GM12878 (cell line): Measurements from ENCODE around the gene DSG1. TPM values are rescaled to one million over a fixed set of nuclear protein-coding genes. Genes with fewer than 3 reads are reported as not detected.

Experiments
- ATAC-seq: fragments of 200-7000 bp; cut with Tn5 transposase; 3 replicates; pipeline ENCODE4 v1.9.1; 2020; ENCODE audit warnings: mild to moderate bottlenecking, moderate library complexity
- BruUV-seq: library from RNA; stranded (reverse); fragments of 400-500 nt; replicated peaks from 2 replicates; lab custom pipeline; 2021; lab: Mats Ljungman, UMichigan
- CTCF ChIA-PET: fragments of 300-600 bp; sonication (Branson Sonifier 250); formaldehyde crosslinking; extraction: SDS; loops from one replicate; lab custom pipeline; 2021; ENCODE audit warnings: inconsistent platforms; lab: Yijun Ruan, JAX
- POLR2A ChIA-PET: fragments of 350-600 bp; formaldehyde crosslinking; extraction: SDS; loops from one replicate; lab custom pipeline; 2021; ENCODE audit warnings: inconsistent platforms; lab: Charles Lee
- RAD21 ChIA-PET: fragments of 300-600 bp; sonication (Branson Sonifier 250); formaldehyde crosslinking; loops from one replicate; lab custom pipeline; 2023; ENCODE audit warnings: antibody characterized with exemption; ENCODE audit not compliant: unreplicated experiment; lab: Charles Lee
- SMC1A ChIA-PET: fragments of 300-600 bp; sonication (Branson Sonifier 250); formaldehyde crosslinking; loops from one replicate; lab custom pipeline; 2023; ENCODE audit not compliant: unreplicated experiment, uncharacterized antibody; lab: Charles Lee
- DNase-seq: peaks from one replicate; pipeline ENCODE4 v3.0.0-alpha.2; 2011; ENCODE audit warnings: low read depth, low spot score
- FAIRE-seq: peaks from 3 replicates; lab custom pipeline; 2011; peaks lifted over from hg19 to GRCh38; lab: Jason Lieb, UNC
- H2AFZ ChIP-seq: 2 replicates; pipeline ENCODE4 v1.6.0; 2011; ENCODE audit warnings: low read depth, low read length, control low read depth; ENCODE audit not compliant: control insufficient read depth
- H3K27ac ChIP-seq: 2 replicates; pipeline ENCODE4 v1.5.1; 2011; ENCODE audit warnings: control low read depth; ENCODE audit not compliant: control insufficient read depth, insufficient read depth
- H3K27me3 ChIP-seq, 2 experiments: replicated peaks in 1 of 2; 2 replicates each; pipeline versions ENCODE4 v1.6.0 to v1.6.1; 2011; ENCODE audit warnings: low read length in 1 of 2; ENCODE audit not compliant: control insufficient read depth in 2 of 2, insufficient read depth in 2 of 2
- H3K36me3 ChIP-seq, 2 experiments: 2 replicates each; pipeline ENCODE4 v1.5.1; 2011; ENCODE audit warnings: low read length in 1 of 2; ENCODE audit not compliant: control insufficient read depth in 2 of 2, insufficient read depth in 2 of 2
- H3K4me1 ChIP-seq: 2 replicates; pipeline ENCODE4 v1.6.1; 2011; ENCODE audit warnings: mild to moderate bottlenecking, low read length, moderate library complexity, mixed read lengths; ENCODE audit not compliant: control insufficient read depth, insufficient read depth
- H3K4me2 ChIP-seq: 2 replicates; pipeline ENCODE4 v1.6.0; 2011; ENCODE audit warnings: control low read depth; ENCODE audit not compliant: control insufficient read depth, insufficient read depth
- H3K4me3 ChIP-seq: fragments of 200-600 bp; sonication (generic); 2 replicates; pipeline ENCODE4 v1.5.1; 2016
- H3K79me2 ChIP-seq: 2 replicates; pipeline ENCODE4 v1.6.0; 2011; ENCODE audit warnings: low read length; ENCODE audit not compliant: control insufficient read depth, insufficient read depth
- H3K9ac ChIP-seq: 2 replicates; pipeline ENCODE4 v1.8.0; 2011; ENCODE audit warnings: low read length, control low read depth, mixed read lengths; ENCODE audit not compliant: control insufficient read depth, insufficient read depth
- H3K9me3 ChIP-seq: replicated peaks from 3 replicates; pipeline ENCODE4 v1.5.1; 2011; ENCODE audit warnings: mild to moderate bottlenecking, low read length; ENCODE audit not compliant: control insufficient read depth, insufficient read depth
- H4K20me1 ChIP-seq: 2 replicates; pipeline ENCODE4 v1.6.0; 2011; ENCODE audit not compliant: control insufficient read depth, insufficient read depth
- EP300 ChIP-seq, 2 experiments: fragments of 150-350 bp in 1 of 2; IDR thresholded peaks; 2 replicates each; pipeline ENCODE4 v1.6.1; 2011 to 2012; ENCODE audit warnings: low read depth in 2 of 2, low read length in 2 of 2, borderline replicate concordance in 1 of 2, improper control_type of control experiment in 1 of 2, inconsistent platforms in 1 of 2; ENCODE audit not compliant: control insufficient read depth in 1 of 2
- KAT2A ChIP-seq: conservative IDR thresholded peaks from 2 replicates; pipeline ENCODE4 v1.6.1; 2011; ENCODE audit warnings: low read depth, low read length; ENCODE audit not compliant: control insufficient read depth
- KLF5 ChIP-seq: fragments of 450-650 bp; IDR thresholded peaks from 2 replicates; pipeline ENCODE4 v1.6.1; 2014; ENCODE audit warnings: mild to moderate bottlenecking; ENCODE audit not compliant: partially characterized antibody
- LARP7 ChIP-seq: fragments of 450-650 bp; IDR thresholded peaks from 2 replicates; pipeline ENCODE4 v1.6.1; 2017; ENCODE audit warnings: mild to moderate bottlenecking
- MEF2A ChIP-seq: IDR thresholded peaks from 2 replicates; pipeline ENCODE4 v1.6.1; 2011; ENCODE audit warnings: low read depth, mild to moderate bottlenecking, low read length, moderate library complexity; ENCODE audit not compliant: insufficient read depth
- MTA2 ChIP-seq: fragments of 450-650 bp; IDR thresholded peaks from 2 replicates; pipeline ENCODE4 v1.6.1; 2016; ENCODE audit warnings: low read depth, mild to moderate bottlenecking, moderate library complexity
- NR2C2 ChIP-seq: IDR thresholded peaks from 2 replicates; pipeline ENCODE4 v1.6.1; 2011; ENCODE audit warnings: borderline replicate concordance, low read depth; ENCODE audit not compliant: control insufficient read depth, insufficient read length
- RAD21 ChIP-seq: IDR thresholded peaks from 2 replicates; pipeline ENCODE4 v1.6.1; 2011; ENCODE audit warnings: mild to moderate bottlenecking, low read depth, low read length, moderate library complexity; ENCODE audit not compliant: insufficient read depth
- RCOR1 ChIP-seq: conservative IDR thresholded peaks from 2 replicates; pipeline ENCODE4 v1.6.1; 2012; ENCODE audit warnings: low read depth, low read length, improper control_type of control experiment
- SUPT20H ChIP-seq: IDR thresholded peaks from 2 replicates; pipeline ENCODE4 v1.6.1; 2011; ENCODE audit warnings: low read depth, mild to moderate bottlenecking, low read length, moderate library complexity, borderline replicate concordance; ENCODE audit not compliant: control insufficient read depth
- WRNIP1 ChIP-seq: IDR thresholded peaks from 2 replicates; pipeline ENCODE4 v1.6.1; 2011; ENCODE audit warnings: low read depth, low read length, improper control_type of control experiment, borderline replicate concordance
- WGBS: methylation state at CpG from one replicate; pipeline ENCODE4 v1.1.6; 2016; ENCODE audit warnings: low lambda C conversion rate; ENCODE audit not compliant: insufficient replicate concordance, insufficient coverage; ENCODE audit errors: missing lambda C conversion rate; 5-methylcytosine and 5-hydroxymethylcytosine counted together
- in situ Hi-C: fragments of 300-500 bp; cut with MboI; formaldehyde crosslinking; loops from 9 replicates; pipeline ENCODE4 v1.14.3; 2018; ENCODE audit warnings: mixed read lengths
- intact Hi-C: fragments of 100-400 bp; cut with micrococcal nuclease; formaldehyde crosslinking; loops from one replicate; pipeline ENCODE4 v1.14.2; 2022; ENCODE audit not compliant: unreplicated experiment
- polyA plus RNA-seq, 11 experiments: library from polyadenylated mRNA; depleted of rRNA in 4 of 11; unstranded in 6 of 11; stranded (reverse) in 5 of 11; fragments of >200 nt; fragmentation: Nextera tagmentation in 4 of 11; fragmentation: Illumina TruSeq in 1 of 11; extraction: Ambion mirVana in 4 of 11; extraction: Trizol in 1 of 11; gene quantifications; 1 replicate in 1 of 11; 2 replicates in 10 of 11; pipeline versions ENCODE4 v1.2.1 to v1.2.3, GENCODE V29; 2011 to 2016; ENCODE audit warnings: inconsistent platforms in 2 of 11, missing spikeins in 2 of 11, low read depth in 1 of 11
- total RNA-seq, 4 experiments: library from RNA; depleted of rRNA in 3 of 4; stranded (reverse); fragments of >200 nt in 3 of 4; fragmentation: Illumina TruSeq in 1 of 4; extraction: Trizol in 1 of 4; gene quantifications; 2 replicates each; pipeline versions ENCODE4 v1.2.1 to v1.2.3, GENCODE V29; 2013 to 2021
- TF ChIP-seq, protein P1 (sequence below): IDR thresholded peaks from 2 replicates; pipeline ENCODE4 v1.6.1; 2012; ENCODE audit warnings: low read depth, low read length, improper control_type of control experiment

Gene DSG1
- total and polyA plus RNA-seq, 10 of the 15 experiments (the other 5 are each of a cell fraction or from before 2014, with no cell fraction given) = 0.10 to 5.0 (median 2.6) TPM

DNA sequence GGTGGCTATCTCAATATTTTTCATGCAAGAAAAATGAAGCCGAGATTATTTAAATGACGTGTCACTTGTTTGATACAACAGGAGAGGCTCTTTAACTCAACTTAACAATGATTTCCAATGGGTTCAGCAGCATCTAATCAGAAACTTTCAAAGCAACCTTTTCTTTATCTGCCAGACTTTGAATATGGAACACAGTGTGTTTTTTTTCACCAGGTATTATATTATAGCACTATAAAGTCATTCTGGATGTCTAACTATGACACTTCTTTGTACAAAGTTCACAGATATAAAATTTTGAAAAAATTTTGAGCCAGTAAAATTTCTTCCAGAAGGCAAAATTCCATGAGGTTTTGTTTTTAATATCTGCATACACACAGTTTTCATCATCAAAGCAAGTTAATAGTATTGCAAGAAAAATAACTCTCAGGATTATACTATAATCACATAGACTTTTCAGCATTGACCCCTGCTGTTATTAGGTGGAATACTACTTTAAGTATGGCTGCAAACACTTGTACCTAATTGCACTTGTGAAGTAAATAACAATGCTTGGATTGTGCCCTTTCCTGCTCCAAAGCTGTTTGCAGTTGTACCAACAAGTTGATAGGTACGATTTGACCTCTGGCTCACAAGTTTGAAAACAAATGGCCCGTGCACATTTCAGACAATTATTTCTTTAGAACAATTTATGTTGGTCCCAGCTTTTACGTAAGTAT, 44.0 kb upstream of the DSG1 start:
- no peak for FAIRE-seq
- Histone ChIP-seq H2AFZ (no peak overlapping the region), H3K4me2 (no peak overlapping the region), H3K79me2 (no peaks in the 10 kb centered on the region), H3K4me3 (no peak overlapping the region), H3K4me1 (peaks cover 1% of the 10 kb centered on the region), H3K27me3 (no peaks in the 10 kb centered on the region), H4K20me1 (no peaks in the 10 kb centered on the region), H3K36me3 (no peaks in the 10 kb centered on the region), H3K9me3 (no peaks in the 10 kb centered on the region; the same call in 2 of the 3 replicates), H3K9ac (no peak overlapping the region), H3K27ac (no peak overlapping the region)
- BruUV-seq = no TSS peak
- no peak for ATAC-seq
- in situ Hi-C loops = no loop called here
- POLR2A ChIA-PET = no interaction called here
- 40% methylated on average over 5 of the region's 5 CpGs for WGBS
- intact Hi-C loops = no loop called here
- CTCF ChIA-PET = no interaction called here
- RAD21 ChIA-PET = no interaction called here
- no peak for DNase-seq
- SMC1A ChIA-PET = interaction anchor here (0.8 kb wide), 1 partner anchor 11 kb away, joined by 3 read pairs; no protein-coding TSS in a partner anchor
- no peak for TF ChIP-seq MTA2
- no peak for TF ChIP-seq WRNIP1
- TF ChIP-seq RAD21 = 0 out of 2 replicates have a peak, but pooled peaks have one; percentile 18
- TF ChIP-seq LARP7 = no peak

DNA sequence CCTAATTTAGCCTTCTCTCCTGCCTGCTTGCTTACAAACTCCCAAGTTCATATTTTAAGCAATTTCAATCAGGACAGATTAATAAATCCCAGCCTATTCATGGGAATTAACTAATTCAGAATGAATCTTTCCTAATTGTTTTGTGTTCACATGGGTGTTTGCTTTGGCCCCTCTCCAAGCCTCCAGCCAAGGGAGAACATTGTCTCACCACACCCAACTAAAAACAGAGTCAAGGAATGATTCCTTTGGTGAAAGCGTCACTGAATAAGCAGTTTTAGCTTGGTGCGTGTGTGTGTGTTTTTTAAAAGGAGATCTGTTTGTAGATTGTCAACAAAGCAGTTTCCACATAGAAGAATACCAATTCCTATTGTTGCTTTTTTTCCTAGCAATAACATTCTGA, 43.0 kb upstream of the DSG1 start:
- H3K36me3 ChIP-seq = no peaks in the 10 kb centered on the region
- WGBS = 0% methylated on average over 2 of the region's 2 CpGs
- ChIA-PET RAD21 (no interaction called here), SMC1A (interaction anchor here (0.8 kb wide), 1 partner anchor 12 kb away, joined by 3 read pairs; no protein-coding TSS in a partner anchor), CTCF (interaction anchor here (1.0 kb wide), 1 partner anchor 303 kb away, joined by 5 read pairs; no protein-coding TSS in a partner anchor), POLR2A (interaction anchor here (0.7 kb wide), 1 partner anchor 249 kb away, joined by 4 read pairs; no protein-coding TSS in a partner anchor)
- in situ Hi-C loops (no loop called here), intact Hi-C loops (no loop called here)
- no peaks in the 10 kb centered on the region for H3K4me1 ChIP-seq
- no peak overlapping the region for H3K4me2 ChIP-seq
- H3K27me3 ChIP-seq = no peaks in the 10 kb centered on the region
- no peaks in the 10 kb centered on the region for H3K79me2 ChIP-seq
- FAIRE-seq = no peak
- ATAC-seq = no peak
- no TSS peak for BruUV-seq
- no peak for DNase-seq
- no peak overlapping the region for H3K27ac ChIP-seq
- H3K4me3 ChIP-seq = no peak overlapping the region
- H3K9me3 ChIP-seq = no peaks in the 10 kb centered on the region; the same call in 2 of the 3 replicates
- H4K20me1 ChIP-seq = no peaks in the 10 kb centered on the region
- H2AFZ ChIP-seq = no peak overlapping the region
- H3K9ac ChIP-seq = no peak overlapping the region
- TF ChIP-seq, protein P1, sequence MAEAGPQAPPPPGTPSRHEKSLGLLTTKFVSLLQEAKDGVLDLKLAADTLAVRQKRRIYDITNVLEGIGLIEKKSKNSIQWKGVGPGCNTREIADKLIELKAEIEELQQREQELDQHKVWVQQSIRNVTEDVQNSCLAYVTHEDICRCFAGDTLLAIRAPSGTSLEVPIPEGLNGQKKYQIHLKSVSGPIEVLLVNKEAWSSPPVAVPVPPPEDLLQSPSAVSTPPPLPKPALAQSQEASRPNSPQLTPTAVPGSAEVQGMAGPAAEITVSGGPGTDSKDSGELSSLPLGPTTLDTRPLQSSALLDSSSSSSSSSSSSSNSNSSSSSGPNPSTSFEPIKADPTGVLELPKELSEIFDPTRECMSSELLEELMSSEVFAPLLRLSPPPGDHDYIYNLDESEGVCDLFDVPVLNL = no peak
- TF ChIP-seq KLF5 = no peak
- no peak for TF ChIP-seq RCOR1
- TF ChIP-seq NR2C2 = no peak
- TF ChIP-seq EP300 (IDR thresholded peaks at IDR 0.05; ENCODE audit: borderline replicate concordance in 1 of 2, control insufficient read depth in 1 of 2, low read depth in 2 of 2, low read length in 2 of 2) = no peak
- TF ChIP-seq KAT2A = no peak
- TF ChIP-seq MEF2A = no peak
- no peak for TF ChIP-seq SUPT20H
